LNCaP clone FGC (cell line): Measurements from ENCODE around the gene SNX8.
A peak's percentile ranks its signal among the peaks of the same experiment; 100 is the strongest.

Source experiments
- DNase-seq: peaks from one replicate; pipeline ENCODE4 v3.0.0-alpha.2; 2011; ENCODE audit warnings: low read depth
- H3K4me3 ChIP-seq: 2 replicates; pipeline ENCODE4 v1.5.1; 2011; ENCODE audit warnings: mild to moderate bottlenecking, low read depth, low read length, control low read depth
- CTCF ChIP-seq: IDR thresholded peaks from 2 replicates; pipeline ENCODE4 v1.5.1; 2012; ENCODE audit warnings: mild to moderate bottlenecking; ENCODE audit not compliant: control insufficient read depth, insufficient read depth; ENCODE audit errors: extremely low read depth

SNX8 gene

GRCh38 chr7:2231992-2232765 lies 82.1 kb downstream of the SNX8 start:
- TF ChIP-seq CTCF = no peak
- DNase-seq = no peak
- H3K4me3 ChIP-seq = peak overlapping the region; percentile 94

- no peak for DNase-seq
- no peak for TF ChIP-seq CTCF
- no peak overlapping the region for H3K4me3 ChIP-seq
These were observed 83.4 kb downstream of the SNX8 start for GRCh38 chr7:2230882-2231281.

- no peak for TF ChIP-seq CTCF
- H3K4me3 ChIP-seq = no peak overlapping the region
These were observed 84.0 kb downstream of the SNX8 start for GRCh38 chr7:2230226-2230625.

GRCh38 chr7:2229467-2229866 lies 84.8 kb downstream of the SNX8 start:
- no peak for DNase-seq
- TF ChIP-seq CTCF = no peak
- no peak overlapping the region for H3K4me3 ChIP-seq

More at GRCh38 chr7:2230226-2230625, 84.0 kb downstream of the SNX8 start:
- DNase-seq = no peak

GRCh38 chr7:2228921-2229320 lies 85.3 kb downstream of the SNX8 start:
- TF ChIP-seq CTCF = no peak
- DNase-seq = no peak
- H3K4me3 ChIP-seq = no peak overlapping the region

- H3K4me3 ChIP-seq = no peak overlapping the region
These were observed 86.5 kb downstream of the SNX8 start for GRCh38 chr7:2227699-2228098.

More at GRCh38 chr7:2227699-2228098, 86.5 kb downstream of the SNX8 start:
- no peak for DNase-seq
- TF ChIP-seq CTCF = no peak
